Activated gamma-delta T cell treated with Interleukin-2 at 50 U/mL for 16 hours (primary cell): ENCODE data around the gene GRK2.
A peak's percentile ranks its signal among the peaks of the same experiment; 100 is the strongest.

Experiments used
- DNase-seq: peaks from one replicate; pipeline ENCODE4 v3.0.0-alpha.2; 2020

Gene GRK2

GRCh38 chr11:67301951-67302516 is 35.8 kb downstream of the GRK2 start:
- no peak for DNase-seq

GRCh38 chr11:67302571-67303131 is 36.4 kb downstream of the GRK2 start:
- no peak for DNase-seq

GRCh38 chr11:67303132-67303834 is 37.0 kb downstream of the GRK2 start, which contains the start of gene SSH3:
Gene SSH3 (plus strand): TSS chr11:67303530. CDS start chr11:67303626, 96 bp downstream.
- peak; percentile 41 for DNase-seq

- DNase-seq, result no peak
Measured at GRCh38 chr11:67303835-67304411, 37.6 kb downstream of the GRK2 start.

GRCh38 chr11:67304511-67305113 is 38.3 kb downstream of the GRK2 start:
- DNase-seq, result no peak

- no peak for DNase-seq
Measured at GRCh38 chr11:67306769-67307544, 40.7 kb downstream of the GRK2 start.

GRCh38 chr11:67307545-67308001 is 41.3 kb downstream of the GRK2 start:
- DNase-seq, result no peak

- no peak for DNase-seq
Measured at GRCh38 chr11:67308031-67308866, 42.0 kb downstream of the GRK2 start.

- no peak for DNase-seq
Measured at GRCh38 chr11:67309166-67309565, 42.9 kb downstream of the GRK2 start.

- no peak for DNase-seq
Measured at GRCh38 chr11:67309661-67310061, 43.4 kb downstream of the GRK2 start.

GRCh38 chr11:67310246-67311050 is 44.2 kb downstream of the GRK2 start:
- DNase-seq, result no peak

- no peak for DNase-seq
Measured at GRCh38 chr11:67311051-67311555, 44.8 kb downstream of the GRK2 start.

GRCh38 chr11:67311556-67312082 is 45.3 kb downstream of the GRK2 start:
- no peak for DNase-seq

GRCh38 chr11:67312187-67313021 is 46.1 kb downstream of the GRK2 start:
- no peak for DNase-seq

GRCh38 chr11:67313125-67313890 is 47.0 kb downstream of the GRK2 start:
- no peak for DNase-seq

- DNase-seq, result no peak
Measured at GRCh38 chr11:67314218-67314617, 47.9 kb downstream of the GRK2 start.

GRCh38 chr11:67315325-67315909 is 49.1 kb downstream of the GRK2 start:
- DNase-seq, result no peak

- DNase-seq, result no peak
Measured at GRCh38 chr11:67316882-67317204, 50.6 kb downstream of the GRK2 start.
